Measurements from ENCODE around the gene SPHKAP. TPM values are rescaled to one million over a fixed set of nuclear protein-coding genes. Genes with fewer than 3 reads are reported as not detected.

Gene SPHKAP
- total and polyA plus RNA-seq, 2 experiments from 2014 or later: 33.1 to 146 TPM

GRCh38 chr2:228180181-228181097, 1.0 kb downstream of the SPHKAP start:
- H3K4me1 ChIP-seq (ENCODE audit: low read depth): peaks cover 17% of the 10 kb centered on the region
- H3K36me3 ChIP-seq: no peaks in the 10 kb centered on the region
- DNase-seq (ENCODE audit: low read depth in 1 of 2, low spot score in 1 of 2): peak in 1 of 2 donors; percentile 71
- H3K27ac ChIP-seq: no peak overlapping the region
- peak overlapping the region; percentile 96 for H3K4me3 ChIP-seq
- peaks cover 18% of the 10 kb centered on the region for H3K27me3 ChIP-seq
- no peaks in the 10 kb centered on the region for H3K9me3 ChIP-seq (ENCODE audit: low read depth)
- TF ChIP-seq CTCF (IDR thresholded peaks at IDR 0.05; ENCODE audit: low read depth, low read length): no peak

GRCh38 chr2:228167290-228167689, 14.2 kb downstream of the SPHKAP start:
- DNase-seq (ENCODE audit: low read depth in 1 of 2, low spot score in 1 of 2): no peak
- no peaks in the 10 kb centered on the region for H3K27me3 ChIP-seq
- H3K27ac ChIP-seq: no peak overlapping the region
- H3K36me3 ChIP-seq: peaks cover 5% of the 10 kb centered on the region
- no peak overlapping the region for H3K4me3 ChIP-seq
- TF ChIP-seq CTCF (IDR thresholded peaks at IDR 0.05; ENCODE audit: low read depth, low read length): no peak
- H3K4me1 ChIP-seq (ENCODE audit: low read depth): no peaks in the 10 kb centered on the region
- H3K9me3 ChIP-seq (ENCODE audit: low read depth): no peaks in the 10 kb centered on the region

GRCh38 chr2:228164718-228165117, 16.8 kb downstream of the SPHKAP start:
- Histone ChIP-seq H3K4me1 (ENCODE audit: low read depth) (no peaks in the 10 kb centered on the region), H3K9me3 (ENCODE audit: low read depth) (no peaks in the 10 kb centered on the region), H3K27ac (no peak overlapping the region), H3K36me3 (peaks cover 5% of the 10 kb centered on the region), H3K4me3 (no peak overlapping the region), H3K27me3 (no peaks in the 10 kb centered on the region)
- TF ChIP-seq CTCF (IDR thresholded peaks at IDR 0.05; ENCODE audit: low read depth, low read length): no peak
- no peak for DNase-seq (ENCODE audit: low read depth in 1 of 2, low spot score in 1 of 2)

GRCh38 chr2:228157841-228158240, 23.6 kb downstream of the SPHKAP start:
- Histone ChIP-seq H3K27ac (no peak overlapping the region), H3K36me3 (no peaks in the 10 kb centered on the region), H3K4me3 (no peak overlapping the region), H3K27me3 (no peaks in the 10 kb centered on the region), H3K9me3 (ENCODE audit: low read depth) (no peaks in the 10 kb centered on the region), H3K4me1 (ENCODE audit: low read depth) (no peaks in the 10 kb centered on the region)
- TF ChIP-seq CTCF (IDR thresholded peaks at IDR 0.05; ENCODE audit: low read depth, low read length): no peak
- DNase-seq (ENCODE audit: low read depth in 1 of 2, low spot score in 1 of 2): no peak

- Histone ChIP-seq H3K4me1 (ENCODE audit: low read depth) (peaks cover 7% of the 10 kb centered on the region), H3K27ac (no peak overlapping the region), H3K9me3 (ENCODE audit: low read depth) (no peaks in the 10 kb centered on the region), H3K36me3 (no peaks in the 10 kb centered on the region), H3K4me3 (no peak overlapping the region), H3K27me3 (no peaks in the 10 kb centered on the region)
- no peak for DNase-seq (ENCODE audit: low read depth in 1 of 2, low spot score in 1 of 2)
- no peak for TF ChIP-seq CTCF (IDR thresholded peaks at IDR 0.05; ENCODE audit: low read depth, low read length)
These were observed 36.5 kb downstream of the SPHKAP start for GRCh38 chr2:228144961-228145360.
